Measurements from ENCODE around the gene ABHD17A. TPM values are rescaled to one million over a fixed set of nuclear protein-coding genes. Genes with fewer than 3 reads are reported as not detected.

The ABHD17A gene
- total RNA-seq, 1 donor = 52.5 TPM

GRCh38 chr19:1832046-1832663 lies 53.1 kb downstream of the ABHD17A start:
- Histone ChIP-seq H4K20me1 (ENCODE audit: insufficient read depth, low read length) (peaks cover 62% of the 10 kb centered on the region), H3K4me1 (ENCODE audit: insufficient read depth, low read length) (no peaks in the 10 kb centered on the region), H3K4me3 (ENCODE audit: insufficient read depth, low read length) (no peak overlapping the region), H2AFZ (ENCODE audit: low read length) (no peak overlapping the region), H3K36me3 (ENCODE audit: insufficient read depth, low read length) (peaks cover 7% of the 10 kb centered on the region), H3K27ac (ENCODE audit: low read depth, low read length) (no peak overlapping the region), H3K9me3 (ENCODE audit: low read depth, low read length) (no peaks in the 10 kb centered on the region), H3K4me2 (ENCODE audit: insufficient read depth, low read length) (no peak overlapping the region), H3K79me2 (ENCODE audit: insufficient read depth, low read length) (peaks cover 81% of the 10 kb centered on the region), H3K27me3 (ENCODE audit: insufficient read depth, low read length) (no peaks in the 10 kb centered on the region)
- DNase-seq (ENCODE audit: insufficient read length, low spot score, missing footprints) = no peak
- TF ChIP-seq, protein P1, sequence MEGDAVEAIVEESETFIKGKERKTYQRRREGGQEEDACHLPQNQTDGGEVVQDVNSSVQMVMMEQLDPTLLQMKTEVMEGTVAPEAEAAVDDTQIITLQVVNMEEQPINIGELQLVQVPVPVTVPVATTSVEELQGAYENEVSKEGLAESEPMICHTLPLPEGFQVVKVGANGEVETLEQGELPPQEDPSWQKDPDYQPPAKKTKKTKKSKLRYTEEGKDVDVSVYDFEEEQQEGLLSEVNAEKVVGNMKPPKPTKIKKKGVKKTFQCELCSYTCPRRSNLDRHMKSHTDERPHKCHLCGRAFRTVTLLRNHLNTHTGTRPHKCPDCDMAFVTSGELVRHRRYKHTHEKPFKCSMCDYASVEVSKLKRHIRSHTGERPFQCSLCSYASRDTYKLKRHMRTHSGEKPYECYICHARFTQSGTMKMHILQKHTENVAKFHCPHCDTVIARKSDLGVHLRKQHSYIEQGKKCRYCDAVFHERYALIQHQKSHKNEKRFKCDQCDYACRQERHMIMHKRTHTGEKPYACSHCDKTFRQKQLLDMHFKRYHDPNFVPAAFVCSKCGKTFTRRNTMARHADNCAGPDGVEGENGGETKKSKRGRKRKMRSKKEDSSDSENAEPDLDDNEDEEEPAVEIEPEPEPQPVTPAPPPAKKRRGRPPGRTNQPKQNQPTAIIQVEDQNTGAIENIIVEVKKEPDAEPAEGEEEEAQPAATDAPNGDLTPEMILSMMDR (IDR thresholded peaks at IDR 0.05; ENCODE audit: extremely low read depth, low read depth, low read length) = no peak

DNA sequence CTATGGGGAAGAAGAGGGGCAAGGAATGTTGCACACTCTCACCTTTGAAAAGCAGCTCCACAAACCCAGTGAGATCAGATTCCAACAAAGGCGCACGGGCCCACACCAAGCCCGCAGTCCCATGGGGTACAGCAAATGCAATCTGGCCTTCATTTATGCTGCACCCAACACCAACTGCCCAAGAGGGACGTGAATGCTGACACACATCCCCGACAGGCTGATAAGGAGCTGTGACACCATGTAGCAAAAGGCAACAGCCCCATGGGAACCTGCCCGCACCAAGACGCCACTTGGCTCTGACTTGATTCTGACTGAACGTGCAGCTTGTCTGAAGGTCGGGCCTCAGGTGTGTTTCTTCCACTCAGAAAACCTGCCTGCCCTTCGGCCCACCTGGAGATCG lies 54.3 kb downstream of the ABHD17A start:
- Histone ChIP-seq H3K79me2 (ENCODE audit: insufficient read depth, low read length) (peaks cover 75% of the 10 kb centered on the region), H3K4me2 (ENCODE audit: insufficient read depth, low read length) (no peak overlapping the region), H3K27ac (ENCODE audit: low read depth, low read length) (no peak overlapping the region), H3K27me3 (ENCODE audit: insufficient read depth, low read length) (no peaks in the 10 kb centered on the region), H3K36me3 (ENCODE audit: insufficient read depth, low read length) (peaks cover 7% of the 10 kb centered on the region), H3K9me3 (ENCODE audit: low read depth, low read length) (no peaks in the 10 kb centered on the region), H3K4me1 (ENCODE audit: insufficient read depth, low read length) (no peaks in the 10 kb centered on the region), H3K4me3 (ENCODE audit: insufficient read depth, low read length) (no peak overlapping the region), H2AFZ (ENCODE audit: low read length) (no peak overlapping the region), H4K20me1 (ENCODE audit: insufficient read depth, low read length) (peaks cover 60% of the 10 kb centered on the region)
- TF ChIP-seq, protein P1 (IDR thresholded peaks at IDR 0.05; ENCODE audit: extremely low read depth, low read depth, low read length) = no peak
- DNase-seq (ENCODE audit: insufficient read length, low spot score, missing footprints) = no peak

DNA sequence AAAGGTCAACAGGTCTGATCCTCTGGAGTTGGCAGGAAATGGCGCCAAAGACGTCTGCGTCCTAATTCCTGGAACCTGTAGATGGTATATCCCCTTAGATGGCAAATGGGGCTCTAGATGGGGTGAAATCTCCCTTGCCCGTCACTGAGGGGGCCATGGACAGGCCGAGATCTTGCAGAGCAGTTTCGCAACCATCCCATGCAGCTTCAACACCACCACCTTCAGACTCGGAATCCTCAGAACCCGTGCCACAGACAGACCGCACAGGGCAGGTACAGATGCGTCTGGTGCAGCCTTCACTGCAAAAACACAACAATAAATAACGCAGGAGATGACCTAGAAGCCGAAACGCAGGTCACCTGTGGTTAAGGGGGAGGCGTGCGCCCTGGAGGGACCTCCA lies 54.7 kb downstream of the ABHD17A start:
- Histone ChIP-seq H3K36me3 (ENCODE audit: insufficient read depth, low read length) (peaks cover 11% of the 10 kb centered on the region), H3K9me3 (ENCODE audit: low read depth, low read length) (no peaks in the 10 kb centered on the region), H4K20me1 (ENCODE audit: insufficient read depth, low read length) (peaks cover 61% of the 10 kb centered on the region), H3K4me1 (ENCODE audit: insufficient read depth, low read length) (no peaks in the 10 kb centered on the region), H3K4me2 (ENCODE audit: insufficient read depth, low read length) (no peak overlapping the region), H3K4me3 (ENCODE audit: insufficient read depth, low read length) (no peak overlapping the region), H2AFZ (ENCODE audit: low read length) (no peak overlapping the region), H3K27ac (ENCODE audit: low read depth, low read length) (no peak overlapping the region), H3K27me3 (ENCODE audit: insufficient read depth, low read length) (no peaks in the 10 kb centered on the region), H3K79me2 (ENCODE audit: insufficient read depth, low read length) (peaks cover 74% of the 10 kb centered on the region)
- DNase-seq (ENCODE audit: insufficient read length, low spot score, missing footprints) = no peak
- TF ChIP-seq, protein P1 (IDR thresholded peaks at IDR 0.05; ENCODE audit: extremely low read depth, low read depth, low read length) = no peak

- Histone ChIP-seq H3K79me2 (ENCODE audit: insufficient read depth, low read length) (peaks cover 68% of the 10 kb centered on the region), H3K4me3 (ENCODE audit: insufficient read depth, low read length) (no peak overlapping the region), H3K27me3 (ENCODE audit: insufficient read depth, low read length) (no peaks in the 10 kb centered on the region), H3K4me2 (ENCODE audit: insufficient read depth, low read length) (no peak overlapping the region), H2AFZ (ENCODE audit: low read length) (no peak overlapping the region), H3K4me1 (ENCODE audit: insufficient read depth, low read length) (no peaks in the 10 kb centered on the region), H4K20me1 (ENCODE audit: insufficient read depth, low read length) (peaks cover 56% of the 10 kb centered on the region), H3K9me3 (ENCODE audit: low read depth, low read length) (no peaks in the 10 kb centered on the region), H3K27ac (ENCODE audit: low read depth, low read length) (no peak overlapping the region), H3K36me3 (ENCODE audit: insufficient read depth, low read length) (peaks cover 16% of the 10 kb centered on the region)
- TF ChIP-seq, protein P1 (IDR thresholded peaks at IDR 0.05; ENCODE audit: extremely low read depth, low read depth, low read length) = no peak
- DNase-seq (ENCODE audit: insufficient read length, low spot score, missing footprints) = no peak
These were observed 55.3 kb downstream of the ABHD17A start for GRCh38 chr19:1829958-1830357.

Measured in osteoblast (primary cell).